ENCODE measurements around the gene CDH13. TPM values are rescaled to one million over a fixed set of nuclear protein-coding genes. Genes with fewer than 3 reads are reported as not detected.

CDH13 gene
- total and polyA plus RNA-seq, 3 experiments from 2014 or later, result not detected

DNA sequence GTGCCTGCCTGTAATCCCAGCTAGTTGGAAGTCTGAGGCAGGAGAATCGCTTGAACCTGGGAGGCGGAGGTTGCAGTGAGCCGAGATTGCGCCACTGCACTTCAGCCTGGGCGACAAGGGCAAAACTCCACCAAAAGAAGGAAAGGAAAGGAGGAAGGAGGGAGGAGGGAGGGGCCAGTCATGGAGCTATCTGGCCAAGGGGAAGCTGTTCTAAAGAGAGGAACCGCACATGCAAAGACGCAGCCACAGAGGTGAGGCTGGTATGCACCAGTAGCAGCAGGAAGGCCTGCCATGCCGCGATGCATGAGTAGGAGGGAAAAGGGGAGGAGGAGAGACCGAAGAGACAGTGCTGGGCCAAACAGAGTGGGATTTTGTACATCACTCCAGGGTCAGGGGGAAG is 1216.9 kb downstream of the CDH13 start:
- Mint-ChIP-seq H3K36me3 (no peaks in the 10 kb centered on the region), H3K27me3 (peaks cover 4 to 8% of the 10 kb centered on the region in 2 donors), H3K27ac (no peak overlapping the region), H3K4me1 (no peaks in the 10 kb centered on the region), H3K4me3 (no peak overlapping the region), H3K9me3 (no peaks in the 10 kb centered on the region)
- Histone ChIP-seq H3K27me3 (ENCODE audit: insufficient read depth, low read length, poor library complexity, severe bottlenecking) (no peaks in the 10 kb centered on the region), H3K9me3 (ENCODE audit: low read length) (no peaks in the 10 kb centered on the region), H3K36me3 (ENCODE audit: insufficient read depth, low read length) (no peaks in the 10 kb centered on the region), H3K4me3 (ENCODE audit: low read length) (no peak overlapping the region), H3K27ac (ENCODE audit: low read depth, low read length) (no peak overlapping the region), H3K4me1 (ENCODE audit: insufficient read depth, low read length) (no peaks in the 10 kb centered on the region)
- CTCF ChIA-PET, result no interaction called here
- DNase-seq, result no peak
- POLR2A ChIA-PET, result no interaction called here

DNA sequence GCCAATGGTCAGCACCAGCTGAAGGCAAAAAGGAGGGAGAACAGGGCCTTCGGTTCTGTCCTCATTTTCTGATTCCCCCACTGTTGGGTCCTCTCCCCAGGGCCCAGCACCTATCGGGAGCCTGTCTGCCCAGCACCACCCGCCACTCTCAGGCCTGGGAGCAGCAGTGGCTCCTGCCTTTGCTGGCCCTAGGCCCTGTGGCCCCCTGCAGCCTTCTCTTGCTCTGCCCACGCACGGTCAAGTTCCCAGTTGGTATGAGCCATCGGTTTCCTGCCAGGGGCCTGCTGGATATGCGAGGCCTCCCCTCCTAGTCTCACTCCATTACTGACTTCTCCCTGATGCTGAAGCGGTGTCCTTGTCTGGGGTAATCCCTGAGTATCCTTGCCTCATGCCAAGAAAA is 1218.5 kb downstream of the CDH13 start:
- Mint-ChIP-seq H3K4me1 (no peaks in the 10 kb centered on the region), H3K27ac (no peak overlapping the region), H3K27me3 (peaks cover 4% of the 10 kb centered on the region in 2 donors), H3K9me3 (no peaks in the 10 kb centered on the region), H3K36me3 (no peaks in the 10 kb centered on the region), H3K4me3 (no peak overlapping the region)
- ChIA-PET CTCF (no interaction called here), POLR2A (no interaction called here)
- Histone ChIP-seq H3K27me3 (ENCODE audit: insufficient read depth, low read length, poor library complexity, severe bottlenecking) (no peaks in the 10 kb centered on the region), H3K4me1 (ENCODE audit: insufficient read depth, low read length) (no peaks in the 10 kb centered on the region), H3K4me3 (ENCODE audit: low read length) (no peak overlapping the region), H3K27ac (ENCODE audit: low read depth, low read length) (no peak overlapping the region), H3K36me3 (ENCODE audit: insufficient read depth, low read length) (no peaks in the 10 kb centered on the region), H3K9me3 (ENCODE audit: low read length) (no peaks in the 10 kb centered on the region)
- no peak for DNase-seq

DNA sequence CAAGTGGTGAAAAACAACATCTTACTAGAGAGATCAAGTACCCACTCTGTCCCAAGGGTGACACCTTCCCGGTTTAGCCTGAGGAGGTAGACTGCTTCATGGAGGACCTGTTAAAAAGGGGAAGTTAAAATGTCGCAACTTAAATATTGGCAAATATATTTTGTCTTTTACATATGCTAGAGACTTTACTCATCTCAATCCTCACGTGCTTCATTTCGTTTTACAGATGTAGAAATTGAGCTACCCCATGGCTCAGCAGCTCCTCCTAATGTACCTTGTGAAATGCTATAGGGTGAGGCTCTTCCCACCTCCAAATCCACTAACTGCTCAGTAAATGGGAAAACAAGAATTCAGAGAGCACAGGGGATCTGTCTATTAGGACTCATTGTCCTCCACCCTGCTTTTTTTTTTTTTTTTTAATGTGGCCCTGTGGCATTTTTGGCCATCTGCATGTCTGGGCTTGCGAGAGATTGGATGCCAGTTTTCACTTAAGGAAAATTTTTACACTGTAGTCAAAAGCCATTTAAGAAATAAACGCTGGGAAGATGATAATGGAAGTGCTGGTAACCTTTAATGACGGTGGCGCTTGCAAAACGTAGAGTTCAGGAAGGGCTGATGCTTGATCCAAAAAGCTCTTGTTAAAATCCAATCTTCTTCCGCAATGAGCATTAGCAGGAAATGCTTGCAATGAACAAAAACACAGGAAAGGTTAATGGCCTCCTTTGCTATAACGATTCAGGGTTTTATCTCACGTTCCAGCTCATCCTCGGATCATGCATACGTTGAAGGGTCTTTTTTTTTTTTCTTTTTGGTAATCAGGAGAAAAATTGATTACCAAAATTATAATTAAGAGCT is 1220.8 kb downstream of the CDH13 start:
- no peak overlapping the region for H3K27ac Mint-ChIP-seq
- ChIA-PET CTCF (no interaction called here), POLR2A (no interaction called here)
- Histone ChIP-seq H3K27me3 (ENCODE audit: insufficient read depth, low read length, poor library complexity, severe bottlenecking) (no peaks in the 10 kb centered on the region), H3K27ac (ENCODE audit: low read depth, low read length) (no peak overlapping the region), H3K9me3 (ENCODE audit: low read length) (no peaks in the 10 kb centered on the region), H3K36me3 (ENCODE audit: insufficient read depth, low read length) (no peaks in the 10 kb centered on the region), H3K4me1 (ENCODE audit: insufficient read depth, low read length) (no peaks in the 10 kb centered on the region), H3K4me3 (ENCODE audit: low read length) (no peak overlapping the region)
- no peaks in the 10 kb centered on the region for H3K4me1 Mint-ChIP-seq
- H3K36me3 Mint-ChIP-seq, result no peaks in the 10 kb centered on the region
- no peak overlapping the region for H3K4me3 Mint-ChIP-seq
- H3K9me3 Mint-ChIP-seq, result peaks cover 0 to 3% (median 0%) of the 10 kb centered on the region in 5 donors
- DNase-seq, result no peak
- H3K27me3 Mint-ChIP-seq, result peaks cover 4 to 17% of the 10 kb centered on the region in 2 donors

GRCh38 chr16:83849421-83849820 is 1222.7 kb downstream of the CDH13 start:
- H3K27me3 ChIP-seq (ENCODE audit: insufficient read depth, low read length, poor library complexity, severe bottlenecking), result no peaks in the 10 kb centered on the region
- DNase-seq, result no peak
- Mint-ChIP-seq H3K36me3 (no peaks in the 10 kb centered on the region), H3K27me3 (peaks cover 1 to 21% of the 10 kb centered on the region in 2 donors), H3K4me3 (no peak overlapping the region), H3K27ac (no peak overlapping the region), H3K4me1 (no peaks in the 10 kb centered on the region), H3K9me3 (peaks cover 0 to 3% (median 0%) of the 10 kb centered on the region in 5 donors)
- POLR2A ChIA-PET, result interaction anchor here (0.7 kb wide), 1 partner anchor 1036 kb away, joined by 3 read pairs; no protein-coding TSS in a partner anchor
- H3K4me3 ChIP-seq (ENCODE audit: low read length), result no peak overlapping the region
- H3K36me3 ChIP-seq (ENCODE audit: insufficient read depth, low read length), result no peaks in the 10 kb centered on the region
- H3K9me3 ChIP-seq (ENCODE audit: low read length), result no peaks in the 10 kb centered on the region
- CTCF ChIA-PET, result no interaction called here
- no peak overlapping the region for H3K27ac ChIP-seq (ENCODE audit: low read depth, low read length)
- no peaks in the 10 kb centered on the region for H3K4me1 ChIP-seq (ENCODE audit: insufficient read depth, low read length)
